MCF 10A (cell line): ENCODE results near the gene ANAPC5. TPM values are rescaled to one million over a fixed set of nuclear protein-coding genes. Genes with fewer than 3 reads are reported as not detected.

ENCODE experiments used
- BruUV-seq: library from RNA; stranded (reverse); fragments of 400-500 nt; replicated peaks from 2 replicates; lab custom pipeline; 2021; lab: Mats Ljungman, UMichigan
- CTCF ChIA-PET: fragments of 300-600 bp; sonication (Branson Sonifier 250); formaldehyde crosslinking; extraction: SDS; loops from one replicate; lab custom pipeline; 2021; ENCODE audit warnings: antibody characterized with exemption, inconsistent platforms; lab: Yijun Ruan, JAX
- POLR2A ChIA-PET: fragments of 300-600, 350-650 bp; sonication (Branson Sonifier 250); formaldehyde crosslinking; extraction: SDS; loops from one replicate; lab custom pipeline; 2020; ENCODE audit warnings: antibody characterized with exemption, inconsistent platforms; lab: Yijun Ruan, JAX
- DNase-seq: peaks from one replicate; pipeline ENCODE4 v3.0.0-alpha.2; 2018; ENCODE audit not compliant: unreplicated experiment
- H3K27ac Mint-ChIP-seq: one replicate; pipeline ENCODE4 v1.8.0; 2022; ENCODE audit warnings: mild to moderate bottlenecking, low read depth, mixed read lengths; ENCODE audit not compliant: unreplicated experiment
- H3K27me3 Mint-ChIP-seq: one replicate; pipeline ENCODE4 v1.8.0; 2022; ENCODE audit warnings: mixed read lengths; ENCODE audit not compliant: insufficient read depth, unreplicated experiment
- H3K36me3 Mint-ChIP-seq: one replicate; pipeline ENCODE4 v1.8.0; 2022; ENCODE audit warnings: mild to moderate bottlenecking, moderate library complexity, mixed read lengths; ENCODE audit not compliant: insufficient read depth, unreplicated experiment
- H3K4me1 Mint-ChIP-seq: one replicate; pipeline ENCODE4 v1.8.0; 2022; ENCODE audit warnings: mixed read lengths; ENCODE audit not compliant: insufficient read depth, unreplicated experiment
- H3K4me3 Mint-ChIP-seq: one replicate; pipeline ENCODE4 v1.8.0; 2022; ENCODE audit warnings: mild to moderate bottlenecking, moderate library complexity, mixed read lengths; ENCODE audit not compliant: unreplicated experiment
- H3K9me3 Mint-ChIP-seq: one replicate; pipeline ENCODE4 v1.8.0; 2022; ENCODE audit warnings: mixed read lengths; ENCODE audit not compliant: unreplicated experiment
- CTCF ChIP-seq: fragments of 200-600 bp; IDR thresholded peaks from one replicate; pipeline ENCODE4 v1.8.0; 2022; ENCODE audit warnings: antibody characterized with exemption, mild to moderate bottlenecking; ENCODE audit not compliant: unreplicated experiment
- intact Hi-C: fragments of 100-400 bp; cut with micrococcal nuclease; formaldehyde crosslinking; loops from 2 replicates; pipeline ENCODE4 v1.14.1; 2022
- total RNA-seq: library from RNA; stranded (reverse); gene quantifications from 2 replicates; pipeline ENCODE4 v1.2.3, GENCODE V29; 2022

ANAPC5 gene
- total RNA-seq, 1 experiment from 2014 or later: 95.6 TPM

- DNase-seq: no peak
- peaks cover 38% of the 10 kb centered on the region for H3K36me3 Mint-ChIP-seq
- peak overlapping the region; percentile 54 for H3K27ac Mint-ChIP-seq
- TF ChIP-seq CTCF: no peak
- peaks cover 4% of the 10 kb centered on the region for H3K4me1 Mint-ChIP-seq
- H3K9me3 Mint-ChIP-seq: no peaks in the 10 kb centered on the region
- H3K4me3 Mint-ChIP-seq: no peak overlapping the region
- intact Hi-C loops: no loop called here
- no peaks in the 10 kb centered on the region for H3K27me3 Mint-ChIP-seq
- no TSS peak for BruUV-seq
- ChIA-PET POLR2A (no interaction called here), CTCF (interaction anchor here (0.7 kb wide), 1 partner anchor 122 kb away, joined by 3 read pairs; no protein-coding TSS in a partner anchor)
These were observed 78.8 kb downstream of the ANAPC5 start for GRCh38 chr12:121273364-121273896.

- Mint-ChIP-seq H3K36me3 (peaks cover 77% of the 10 kb centered on the region), H3K27me3 (no peaks in the 10 kb centered on the region), H3K9me3 (no peaks in the 10 kb centered on the region), H3K4me1 (no peaks in the 10 kb centered on the region), H3K4me3 (no peak overlapping the region), H3K27ac (no peak overlapping the region)
- DNase-seq: no peak
- no peak for TF ChIP-seq CTCF
- ChIA-PET CTCF (interaction anchor here (0.9 kb wide), 1 partner anchor 27 kb away, joined by 3 read pairs; no protein-coding TSS in a partner anchor), POLR2A (interaction anchor here (1.2 kb wide), 1 partner anchor 9 kb away, joined by 4 read pairs; no protein-coding TSS in a partner anchor)
- intact Hi-C loops: no loop called here
- no TSS peak for BruUV-seq
These were observed 84.4 kb downstream of the ANAPC5 start for GRCh38 chr12:121267822-121268221.

- no peak for TF ChIP-seq CTCF
- H3K36me3 Mint-ChIP-seq: peaks cover 85% of the 10 kb centered on the region
- H3K27me3 Mint-ChIP-seq: no peaks in the 10 kb centered on the region
- no peak overlapping the region for H3K4me3 Mint-ChIP-seq
- BruUV-seq: no TSS peak
- DNase-seq: no peak
- ChIA-PET CTCF (no interaction called here), POLR2A (no interaction called here)
- H3K9me3 Mint-ChIP-seq: no peaks in the 10 kb centered on the region
- H3K27ac Mint-ChIP-seq: no peak overlapping the region
- no peaks in the 10 kb centered on the region for H3K4me1 Mint-ChIP-seq
- intact Hi-C loops: no loop called here
These were observed 87.2 kb downstream of the ANAPC5 start for GRCh38 chr12:121264951-121265515.

GRCh38 chr12:121264135-121264534, 88.1 kb downstream of the ANAPC5 start:
- no peak for DNase-seq
- no peak for TF ChIP-seq CTCF
- ChIA-PET POLR2A (no interaction called here), CTCF (no interaction called here)
- BruUV-seq: no TSS peak
- Mint-ChIP-seq H3K9me3 (no peaks in the 10 kb centered on the region), H3K27me3 (no peaks in the 10 kb centered on the region), H3K36me3 (peaks cover 85% of the 10 kb centered on the region), H3K4me1 (no peaks in the 10 kb centered on the region), H3K27ac (no peak overlapping the region), H3K4me3 (no peak overlapping the region)
- intact Hi-C loops: no loop called here
